Endometrium (tissue), 2 donors: Measurements from ENCODE around the gene ZRANB3.
"Not testable (repeated sequence)": the region's sequence is repeated elsewhere in the genome, so short reads cannot be mapped to it uniquely, and the experiment has no call there.

Experiments
- FAIRE-seq: peaks from 2 replicates; lab custom pipeline; 2012; peaks lifted over from hg19 to GRCh38; lab: Jason Lieb, UNC
- donor health status: control.
- donor health status: control.

Gene ZRANB3

DNA sequence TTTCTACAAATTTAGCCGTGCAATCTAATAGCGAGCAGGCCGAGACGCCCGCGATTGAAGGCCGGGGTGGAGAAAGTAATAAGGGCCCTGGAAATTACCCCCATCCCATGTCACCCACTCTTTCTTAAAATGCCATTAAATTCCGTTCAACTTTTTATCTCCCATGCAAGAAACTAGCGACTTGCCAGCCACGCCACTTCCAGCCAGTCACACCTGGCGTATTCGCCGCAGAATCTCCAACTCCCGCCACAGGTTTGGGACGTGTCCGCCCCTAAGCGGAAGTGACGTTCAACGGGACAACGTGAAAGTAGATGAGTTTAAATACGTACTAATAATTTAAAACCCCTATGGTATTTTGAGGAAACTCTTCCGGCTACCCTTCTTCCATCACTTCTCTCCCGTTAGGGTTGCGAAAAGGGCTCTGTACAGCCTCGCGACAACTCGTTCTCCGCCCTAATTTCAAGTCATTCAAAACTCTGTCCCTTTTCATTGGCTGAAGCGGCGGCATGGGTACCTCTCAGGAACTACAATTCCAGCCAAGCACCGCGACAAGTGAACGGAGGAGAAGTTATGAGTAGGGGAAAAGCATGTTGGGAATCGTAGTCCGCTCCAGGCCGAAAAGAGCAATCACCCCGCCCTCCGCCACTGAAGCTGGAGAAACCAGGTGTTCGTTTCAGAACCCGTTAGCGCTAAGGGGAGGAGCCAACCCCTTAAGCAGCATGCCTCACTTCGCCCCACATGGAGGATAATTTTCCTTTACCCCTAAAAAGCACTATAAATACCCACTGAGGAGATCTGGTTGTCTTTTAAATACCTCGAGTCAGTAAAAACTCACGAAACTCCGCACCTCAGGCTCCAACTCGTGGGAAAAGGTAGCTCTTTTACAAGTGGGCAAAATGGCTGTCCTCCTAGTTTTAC is at the start of gene ZRANB3:
Gene ZRANB3 (minus strand): TSS at position 906 of the 918 bp plus-strand sequence.
- FAIRE-seq = no peak

DNA sequence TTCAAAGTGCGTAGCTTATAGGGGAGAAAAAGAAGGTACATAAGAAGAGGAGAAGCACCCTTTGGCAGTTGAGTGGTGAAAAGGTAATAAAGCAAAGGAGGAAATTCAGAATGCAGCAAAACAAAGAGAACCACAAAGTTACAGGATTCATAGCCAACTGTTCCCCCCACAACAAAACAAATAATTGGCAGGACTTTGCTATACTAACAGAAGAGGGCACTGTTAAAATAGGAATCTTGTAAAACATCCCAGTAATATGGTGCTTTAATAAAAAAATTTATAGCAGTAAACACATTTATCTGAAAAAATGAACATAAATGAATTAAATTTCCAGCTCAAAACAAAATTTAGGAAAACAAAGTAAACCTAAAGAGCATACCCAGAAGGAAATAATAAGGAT is 42.6 kb upstream of the ZRANB3 start:
- FAIRE-seq = peak; percentile 8

DNA sequence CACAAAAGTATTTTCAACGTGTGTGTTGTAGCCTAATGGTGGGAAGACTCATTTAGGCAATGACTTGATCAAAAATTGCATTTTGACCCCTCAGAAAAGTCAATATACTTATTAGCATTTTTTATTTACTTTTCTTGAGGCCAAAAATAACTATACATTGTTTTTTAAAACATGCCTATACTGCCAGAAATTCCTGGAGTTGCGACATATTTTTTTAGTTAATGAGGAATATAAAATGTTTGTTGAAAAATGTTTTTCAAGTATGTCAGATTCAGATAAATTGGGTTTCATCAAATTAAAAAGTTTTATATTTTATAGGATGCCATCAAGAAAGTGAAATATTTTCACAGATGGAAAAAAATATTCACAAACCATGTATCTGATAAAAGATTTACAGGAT is 39.9 kb upstream of the ZRANB3 start:
- no peak for FAIRE-seq

DNA sequence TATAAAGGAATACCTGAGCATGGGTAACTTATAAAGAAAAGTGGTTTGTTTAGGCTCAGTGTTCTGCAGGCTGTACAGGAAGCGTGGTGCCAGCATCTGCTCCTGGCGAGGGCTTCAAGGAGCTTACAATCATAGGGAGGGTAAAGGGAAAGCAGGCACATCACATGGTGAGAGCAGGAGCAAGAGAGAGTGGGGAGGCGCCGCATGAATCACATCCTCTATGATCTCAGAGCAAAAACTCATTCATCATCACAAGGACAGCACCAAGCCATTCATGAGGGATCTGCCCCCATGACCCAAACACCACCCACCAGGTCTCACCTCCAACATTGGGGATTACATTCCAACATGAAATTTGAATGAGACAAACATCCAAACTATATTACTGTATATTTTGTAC is 32.8 kb upstream of the ZRANB3 start:
- no peak for FAIRE-seq

DNA sequence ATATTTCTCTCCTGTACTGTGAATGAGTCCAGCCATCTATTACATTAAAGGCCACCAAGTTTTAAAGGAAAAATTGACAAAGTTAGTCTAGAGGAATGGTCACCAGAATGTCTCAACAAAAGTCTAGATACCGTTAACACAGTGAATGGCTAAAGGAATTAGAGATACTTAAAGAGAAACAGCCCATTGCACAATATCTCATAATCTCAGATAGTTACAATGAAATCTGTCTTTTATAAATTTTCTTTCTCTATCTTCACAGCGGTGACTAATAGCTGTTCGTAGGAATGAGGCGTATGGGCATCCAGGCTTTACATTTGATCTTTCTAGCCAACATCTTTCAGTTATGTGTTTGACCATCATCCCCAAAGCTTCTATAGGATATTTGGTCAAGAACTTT is 30.9 kb upstream of the ZRANB3 start:
- FAIRE-seq = no peak

DNA sequence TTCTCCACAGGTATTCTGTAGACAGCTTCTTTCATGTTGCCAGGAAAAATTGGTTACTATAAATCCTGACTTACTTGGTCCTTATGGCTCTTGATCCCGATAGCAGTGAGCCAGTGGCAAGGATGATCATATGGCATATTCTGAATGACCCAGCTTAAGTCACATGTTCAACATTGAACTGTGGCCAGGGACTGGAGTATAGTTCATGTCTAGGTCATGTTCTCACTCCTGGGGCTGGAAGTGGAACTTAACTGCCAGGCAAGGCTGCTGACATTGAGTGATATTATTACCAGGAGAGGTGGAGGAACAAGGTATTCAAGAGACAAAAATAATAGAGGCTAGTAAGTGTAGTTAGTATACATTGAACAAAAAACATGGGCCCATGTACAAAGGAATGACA is 26.5 kb upstream of the ZRANB3 start:
- no peak for FAIRE-seq

DNA sequence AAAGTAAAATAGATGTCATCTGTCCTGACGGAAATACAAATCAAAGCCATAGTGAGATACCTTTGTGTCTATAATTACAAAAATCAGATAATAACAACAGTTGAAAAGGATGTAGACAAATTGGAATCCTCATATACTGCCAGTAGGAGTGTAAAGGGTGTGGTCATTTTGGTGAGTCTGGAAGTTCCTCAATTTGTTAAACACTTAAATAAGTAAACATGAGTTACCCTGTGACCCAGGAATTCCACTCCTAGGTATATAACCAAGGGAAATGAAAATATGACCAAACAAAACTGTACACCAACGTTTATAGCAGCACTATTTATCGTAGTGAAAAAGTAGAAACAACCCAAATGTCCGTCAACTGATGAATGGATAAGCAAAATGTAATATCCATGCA is 24.3 kb upstream of the ZRANB3 start:
- no peak for FAIRE-seq

DNA sequence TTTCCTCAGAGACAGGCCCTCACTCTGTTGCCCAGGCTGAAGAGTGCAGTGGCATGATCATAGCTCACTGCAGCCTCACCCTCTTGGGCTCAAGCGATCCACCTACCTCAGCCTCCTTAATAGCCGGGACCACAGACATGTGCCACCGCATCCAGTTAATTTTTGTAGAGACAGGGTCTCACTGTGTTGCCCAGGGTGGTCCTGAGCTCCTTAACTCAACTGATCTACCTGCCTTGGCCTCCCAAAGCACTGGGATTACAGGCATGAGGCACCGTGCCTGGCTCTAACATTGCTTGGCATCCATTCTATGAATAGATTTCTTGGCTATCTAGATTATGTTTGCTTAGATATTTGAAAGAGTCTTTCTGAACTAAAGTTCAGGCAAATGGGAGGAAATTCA is 21.9 kb upstream of the ZRANB3 start:
- no peak for FAIRE-seq

DNA sequence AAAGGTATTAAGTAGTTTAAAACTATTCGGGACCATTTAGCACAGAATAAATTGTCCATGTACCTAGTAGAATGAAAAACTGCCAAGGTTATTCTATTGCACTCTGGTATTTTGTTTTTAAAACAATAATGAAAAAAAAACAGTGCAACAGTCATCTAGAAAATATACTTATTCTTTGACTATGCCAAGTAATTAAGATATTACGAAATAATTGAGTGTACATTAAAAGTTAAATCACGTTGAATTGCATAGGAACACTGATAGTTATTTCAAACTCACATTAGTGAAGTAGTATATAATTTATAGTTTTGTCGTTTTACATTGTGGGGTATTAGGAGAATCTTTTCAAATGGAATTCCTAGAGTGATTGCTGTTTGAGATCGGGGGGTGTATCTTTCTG is 20.3 kb upstream of the ZRANB3 start:
- FAIRE-seq = no peak

DNA sequence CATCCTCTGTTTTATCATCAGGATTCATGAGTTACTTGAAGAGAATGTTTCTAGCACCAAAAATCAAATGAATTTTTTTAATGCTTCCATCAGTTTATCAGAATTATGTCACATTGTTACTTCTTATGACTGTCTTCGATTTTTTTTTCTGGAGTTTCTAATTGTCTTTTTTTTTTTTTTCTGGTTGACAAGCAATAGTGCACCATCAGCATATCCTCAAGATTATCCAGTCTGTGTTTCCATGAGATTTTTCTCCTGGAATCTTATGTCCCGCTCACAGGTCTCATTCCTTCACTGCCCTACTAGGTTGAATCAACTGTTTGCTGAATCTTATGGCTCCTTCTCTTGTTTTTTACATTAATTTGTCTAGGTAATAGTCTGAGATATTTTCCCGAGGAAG is 16.3 kb upstream of the ZRANB3 start:
- no peak for FAIRE-seq

DNA sequence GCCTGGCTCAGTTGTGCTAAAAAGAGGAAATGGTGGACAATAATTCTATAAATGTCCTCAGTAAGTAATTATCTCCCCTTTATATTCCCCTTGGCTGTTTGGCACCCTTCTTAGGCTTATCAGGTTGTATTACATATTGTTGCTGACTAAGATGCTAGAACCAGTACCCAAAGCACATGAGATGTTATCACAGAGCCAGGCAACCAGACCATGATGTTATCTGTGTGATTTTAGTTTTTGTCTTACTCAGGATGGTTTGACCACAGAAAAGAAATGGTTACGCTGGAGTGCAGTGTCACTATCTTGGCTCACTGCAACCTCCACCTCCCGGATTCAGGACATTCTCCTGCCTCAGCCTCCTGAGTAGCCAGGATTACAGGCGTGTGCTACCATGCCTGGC is 15.4 kb upstream of the ZRANB3 start:
- FAIRE-seq = no peak

DNA sequence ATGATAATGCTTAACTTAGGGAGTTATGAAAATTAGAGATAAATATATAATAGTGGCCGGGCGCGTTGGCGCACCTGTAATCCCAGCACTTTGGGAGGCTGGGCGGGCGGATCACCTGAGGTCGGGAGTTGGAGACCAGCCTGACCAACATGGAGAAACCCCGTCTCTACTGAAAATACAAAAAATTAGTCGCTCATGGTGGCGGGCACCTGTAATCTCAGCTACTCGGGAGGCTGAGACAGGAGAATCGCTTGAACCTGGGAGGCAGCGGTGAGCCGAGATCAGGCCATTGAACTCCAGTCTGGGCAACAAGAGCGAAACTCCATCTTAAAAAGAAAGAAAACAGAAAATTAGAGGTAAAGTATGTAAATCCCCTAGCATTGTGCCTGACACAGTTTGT is 2.5 kb upstream of the ZRANB3 start:
- FAIRE-seq = not testable (repeated sequence)

DNA sequence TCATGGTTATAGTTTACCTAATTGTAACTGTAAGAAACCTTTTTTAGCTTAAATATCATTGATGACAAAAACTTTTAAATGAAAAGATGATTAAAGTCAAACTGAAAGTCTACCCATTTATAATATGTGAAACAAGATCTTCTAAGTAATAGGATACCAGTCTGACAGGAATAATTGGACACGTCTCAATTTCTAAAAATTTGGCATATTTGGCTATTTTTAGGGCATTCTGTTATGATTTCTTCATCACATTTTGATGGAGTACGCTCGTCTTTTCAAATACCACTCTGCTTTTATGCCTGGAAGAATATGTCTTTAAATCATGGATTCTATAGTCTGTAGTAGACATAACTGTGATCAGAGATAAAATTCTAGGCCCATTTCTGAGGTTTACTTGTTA is 1.6 kb upstream of the ZRANB3 start:
- no peak for FAIRE-seq

DNA sequence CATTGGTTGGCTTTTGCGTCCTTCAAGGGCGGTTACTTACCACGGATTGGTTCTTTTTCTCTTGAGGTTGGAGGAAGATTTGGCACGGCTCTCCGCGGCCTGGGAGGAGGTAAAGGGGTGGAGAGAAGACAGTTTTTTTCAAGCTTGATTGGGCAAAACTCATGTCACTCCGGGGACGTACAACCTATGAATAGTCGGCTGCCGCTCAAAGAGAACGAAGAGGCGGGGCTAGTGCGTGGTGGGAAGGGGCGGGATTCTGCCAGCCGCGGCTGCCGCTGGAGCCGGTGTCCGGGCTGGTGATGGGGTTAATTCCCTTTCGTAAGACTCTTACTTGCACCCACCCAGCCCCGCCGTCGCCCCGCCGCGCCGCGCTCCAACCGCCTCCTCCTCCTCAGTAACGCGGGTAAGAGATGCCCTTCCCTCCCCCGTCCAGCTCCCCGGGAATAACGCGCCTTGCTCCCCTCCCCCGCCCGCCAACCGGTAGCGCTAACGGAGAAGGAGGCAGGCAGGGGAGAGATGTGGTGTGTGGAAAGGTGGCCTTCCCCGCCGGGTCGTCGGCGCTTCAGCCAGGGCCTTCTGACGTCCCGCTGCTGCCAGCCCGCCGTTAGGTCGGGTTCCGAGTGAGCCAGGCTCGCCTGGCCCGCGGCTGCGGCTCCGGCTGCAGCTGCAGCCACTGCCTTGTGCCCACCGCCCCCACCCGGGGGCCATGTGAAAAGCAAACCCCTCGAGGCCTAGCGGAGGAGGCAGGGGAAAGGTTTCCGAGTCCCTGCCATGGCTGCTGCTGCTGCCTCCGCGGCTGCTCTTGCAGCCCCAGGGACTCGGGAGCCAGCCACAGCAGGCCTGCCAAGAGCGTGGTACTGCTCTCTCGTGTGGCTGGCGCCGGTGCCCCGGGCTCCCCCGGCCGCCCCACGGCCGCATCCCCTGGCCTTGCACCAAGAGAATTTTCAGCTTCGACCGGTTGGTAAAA is 496 bp upstream of the ZRANB3 start, which contains the start of gene R3HDM1:
Gene R3HDM1 (plus strand): TSS at position 254 of the 967 bp plus-strand sequence. CDS start 73,362 bp downstream, outside the sequence.
- peak; percentile 99 for FAIRE-seq

DNA sequence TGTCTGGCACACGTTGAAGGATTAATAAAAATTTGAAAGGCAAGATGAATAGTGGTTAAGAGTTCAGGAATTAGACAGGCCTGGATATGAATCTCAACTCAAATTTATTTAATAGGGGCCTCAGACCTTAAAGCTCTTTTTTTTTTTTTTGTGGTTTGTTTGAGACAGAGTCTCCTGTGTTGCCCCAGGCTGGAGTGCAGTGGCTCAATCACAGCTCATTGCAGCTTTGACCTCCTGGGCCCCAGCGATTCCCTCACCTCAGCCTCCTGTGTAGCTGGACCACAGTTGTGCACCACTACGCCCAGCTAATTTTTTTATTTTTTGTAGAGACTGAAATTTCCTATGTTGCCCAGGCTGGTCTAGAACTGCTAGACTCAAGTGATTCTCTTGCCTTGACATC is 3.0 kb downstream of the ZRANB3 start:
- FAIRE-seq = no peak

DNA sequence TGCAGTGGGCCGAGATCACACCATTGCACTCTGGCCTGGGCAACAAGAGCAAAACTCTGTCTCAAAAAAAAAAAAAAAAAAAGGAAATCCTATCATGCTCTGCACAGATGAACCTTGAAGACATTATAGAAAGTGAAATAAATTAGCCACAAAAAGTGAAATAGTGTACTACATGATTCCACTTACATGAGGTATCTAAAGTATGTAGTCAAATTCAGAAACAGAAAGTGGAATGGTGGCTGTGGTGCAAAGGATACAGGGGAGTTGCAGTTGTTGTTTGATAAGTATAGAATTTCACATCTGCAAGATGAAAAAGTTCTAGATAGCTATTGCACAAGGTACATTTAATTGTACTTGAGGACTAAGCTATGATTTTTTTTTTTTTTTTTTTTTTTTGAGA is 5.2 kb downstream of the ZRANB3 start:
- FAIRE-seq = no peak

DNA sequence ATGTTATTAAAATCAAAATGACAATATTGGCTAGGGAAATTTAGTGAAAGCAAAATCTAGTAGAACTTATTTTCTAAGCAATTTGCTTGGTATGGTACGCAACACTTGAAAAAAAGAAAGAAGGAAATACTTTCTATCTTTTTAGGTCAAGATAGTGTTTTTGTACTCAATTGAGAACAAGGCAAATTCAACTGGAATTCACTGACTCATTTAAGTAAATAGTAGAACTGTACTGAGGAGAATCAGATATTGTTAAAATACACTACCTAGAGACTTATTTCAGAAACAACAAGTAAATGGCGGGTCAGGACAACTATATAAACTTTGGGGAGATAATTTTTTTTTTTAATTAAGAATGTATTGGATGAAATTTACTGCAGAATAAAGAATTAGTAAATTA is 18.9 kb downstream of the ZRANB3 start:
- FAIRE-seq = no peak

DNA sequence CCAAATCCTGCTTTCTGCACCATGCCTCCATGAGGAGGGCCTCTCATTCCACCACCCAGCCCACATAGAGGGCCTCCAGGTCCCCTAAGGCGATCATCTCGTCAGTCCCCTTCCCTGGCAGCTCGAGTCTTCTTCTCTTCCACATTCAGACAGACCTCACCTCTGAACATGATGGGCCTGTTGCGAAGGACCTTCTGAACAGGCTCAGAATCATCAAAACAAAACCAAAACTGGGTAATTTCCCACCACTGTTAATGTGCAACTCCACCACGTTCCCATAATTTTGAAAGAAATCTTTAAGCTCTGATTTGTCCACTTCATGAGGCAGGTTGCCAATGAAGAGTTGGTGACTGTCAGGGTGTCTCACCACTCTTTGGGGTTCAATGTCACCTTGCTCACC is 20.4 kb downstream of the ZRANB3 start:
- no peak for FAIRE-seq

DNA sequence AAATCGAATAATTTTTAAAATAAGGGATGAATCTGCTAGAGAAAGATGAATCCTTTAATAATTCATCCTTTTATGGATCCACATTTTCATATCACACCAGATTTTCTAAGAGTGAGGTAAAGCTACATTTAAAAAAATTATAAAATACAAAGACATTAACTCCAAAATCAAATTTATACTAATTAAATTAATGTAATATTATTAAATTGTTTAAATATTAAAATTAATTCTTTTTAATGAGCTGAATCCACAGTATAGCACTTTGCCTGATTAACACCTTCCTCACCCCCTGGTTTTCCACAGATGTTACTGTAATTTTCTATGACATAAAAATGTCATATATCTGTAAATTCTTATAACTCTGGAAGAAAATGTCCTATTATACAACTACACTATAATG is 26.2 kb downstream of the ZRANB3 start:
- no peak for FAIRE-seq

DNA sequence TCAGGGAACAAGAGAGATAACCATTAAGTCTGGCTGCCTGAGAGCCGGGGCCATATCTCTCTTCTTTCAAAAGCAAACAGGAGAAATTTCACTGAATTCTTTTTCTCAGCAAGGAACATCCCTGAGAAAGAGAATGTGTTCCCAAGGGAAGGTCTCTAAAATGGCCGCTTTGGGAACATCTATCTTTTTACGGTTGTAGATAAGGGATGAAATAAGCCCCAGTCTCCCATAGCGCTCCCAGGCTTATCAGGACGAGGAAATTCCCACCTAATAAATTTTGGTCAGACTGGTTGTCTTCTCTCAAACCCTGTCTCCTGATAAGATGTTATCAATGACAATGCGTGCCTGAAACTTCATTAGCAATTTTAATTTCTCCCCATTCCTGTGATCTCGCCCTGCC is 32.4 kb downstream of the ZRANB3 start:
- not testable (repeated sequence) for FAIRE-seq

DNA sequence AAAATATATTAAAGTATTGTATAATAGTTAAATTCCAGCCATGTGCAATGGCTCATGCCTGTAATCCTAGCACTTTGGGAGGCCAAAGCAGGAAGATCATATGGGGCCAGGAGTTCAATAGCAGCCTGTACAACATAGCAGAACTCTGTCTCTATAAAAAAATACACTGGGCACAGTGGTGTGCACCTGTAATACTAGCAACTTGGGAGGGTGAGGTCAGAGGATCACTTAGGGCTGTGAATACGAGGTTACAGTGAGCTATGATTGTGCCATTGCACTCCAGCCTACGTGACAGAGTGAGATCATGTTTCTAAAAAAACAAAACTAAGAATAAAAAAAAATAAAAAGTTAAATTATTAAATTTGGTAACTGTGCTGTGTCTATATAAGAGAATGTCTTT is 36.1 kb downstream of the ZRANB3 start:
- no peak for FAIRE-seq

DNA sequence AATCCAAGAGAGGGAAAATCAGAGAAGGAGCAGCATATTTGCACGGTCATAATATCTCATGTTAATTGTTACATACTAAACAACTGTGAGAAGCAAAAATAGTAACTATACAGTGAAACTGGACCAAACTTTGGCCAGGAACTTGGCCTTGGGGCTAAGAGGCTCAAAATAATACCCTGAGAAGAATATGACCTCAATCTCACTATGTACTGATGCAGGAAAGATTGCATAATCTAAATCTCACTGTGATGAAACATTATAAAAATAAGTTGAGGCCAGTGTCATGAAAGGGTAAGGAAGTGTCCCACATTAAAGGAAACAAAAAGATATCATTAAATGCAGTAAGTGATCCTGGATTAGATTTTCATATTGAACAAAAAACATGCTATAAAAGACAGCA is 36.5 kb downstream of the ZRANB3 start:
- no peak for FAIRE-seq

DNA sequence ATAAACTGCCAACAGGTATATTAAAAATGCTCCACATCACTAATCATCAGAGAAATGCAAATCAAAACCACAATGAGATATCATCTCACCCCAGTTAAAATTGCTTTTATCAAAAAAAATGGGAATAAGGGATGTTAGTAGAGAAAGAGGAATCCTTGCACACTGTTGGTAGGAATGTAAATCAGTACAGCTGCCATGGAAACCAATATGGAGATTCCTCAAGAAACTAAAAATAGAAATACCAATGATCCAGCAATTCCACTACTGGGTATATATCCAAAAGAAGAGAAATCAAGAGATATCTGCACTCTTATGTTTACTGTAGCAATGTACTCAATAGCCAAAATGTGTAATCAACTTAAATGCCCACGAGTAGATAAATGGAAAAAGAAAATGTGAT is 40.6 kb downstream of the ZRANB3 start:
- FAIRE-seq = no peak
